IMR-90 (cell line): ENCODE results near the gene HSPB1. TPM values are rescaled to one million over a fixed set of nuclear protein-coding genes. Genes with fewer than 3 reads are reported as not detected.

ENCODE experiments used
- NFE2L2 ChIP-seq: fragments of 150-350 bp; IDR thresholded peaks from 2 replicates; pipeline ENCODE4 v1.6.1; 2016; ENCODE audit warnings: low read depth, mild to moderate bottlenecking, low read length
- USF2 ChIP-seq: fragments of 150-350 bp; IDR thresholded peaks from 2 replicates; pipeline ENCODE4 v1.6.1; 2017; ENCODE audit warnings: mild to moderate bottlenecking, antibody characterized with exemption, low read length, low read depth
- polyA plus RNA-seq, 3 experiments: library from polyadenylated mRNA; depleted of rRNA; stranded (reverse); fragments of >200 nt; gene quantifications; 2 replicates each; pipeline ENCODE4 v1.2.3, GENCODE V29; 2012; ENCODE audit warnings: low replicate concordance in 1 of 3
- total RNA-seq: library from RNA; depleted of rRNA; stranded (reverse); fragments of >200 nt; gene quantifications from 2 replicates; pipeline ENCODE4 v1.2.3, GENCODE V29; 2012

HSPB1 gene
- total and polyA plus RNA-seq, 2 of the 4 experiments (the other 2 are of a cell fraction), result 33.2 to 1,363 TPM

GRCh38 chr7:76316984-76317781 lies 14.7 kb downstream of the HSPB1 start (continued):
- no peak for TF ChIP-seq USF2
- no peak for TF ChIP-seq NFE2L2
